ENCODE measurements around the gene RGS1. TPM values are rescaled to one million over a fixed set of nuclear protein-coding genes. Genes with fewer than 3 reads are reported as not detected.

Gene RGS1
- total RNA-seq: not detected in 2 replicates

GRCh38 chr1:192575499-192576189 is at the start of gene RGS1:
Gene RGS1, plus strand, starts transcription at chr1:192575773. Its CDS starts 20 bp downstream, at chr1:192575793.

Other genes starting within 250 kb of the RGS1 start
- gene RGS13, start 60.4 kb downstream of the RGS1 start, total RNA-seq: not detected in 2 replicates
- gene RGS2, start 233.3 kb downstream of the RGS1 start, total RNA-seq: 5.9 and 8.6 TPM in 2 replicates